ENCODE measurements around the gene DMRT2.

DNA sequence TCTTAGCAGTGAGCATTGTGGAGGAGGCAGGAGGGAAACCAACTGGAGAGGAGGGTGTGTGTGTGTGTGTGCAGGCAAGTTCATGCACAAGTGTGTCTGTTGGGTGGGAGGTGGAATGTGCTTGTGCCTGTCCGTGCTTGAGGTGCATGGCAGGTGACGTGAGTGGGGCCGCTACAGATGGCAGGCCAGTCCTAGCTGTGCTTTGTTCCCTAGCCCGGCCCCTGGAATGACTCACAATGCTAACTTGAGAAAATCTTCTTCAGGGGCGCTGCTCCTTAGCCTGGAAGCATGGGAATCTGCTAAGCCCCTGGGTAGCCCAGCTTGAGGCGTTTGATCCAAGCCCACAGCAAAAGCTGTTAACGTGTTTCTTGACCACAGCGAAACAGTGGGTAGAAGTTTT lies 25.0 kb upstream of the DMRT2 start:
- TF ChIP-seq, protein P1, sequence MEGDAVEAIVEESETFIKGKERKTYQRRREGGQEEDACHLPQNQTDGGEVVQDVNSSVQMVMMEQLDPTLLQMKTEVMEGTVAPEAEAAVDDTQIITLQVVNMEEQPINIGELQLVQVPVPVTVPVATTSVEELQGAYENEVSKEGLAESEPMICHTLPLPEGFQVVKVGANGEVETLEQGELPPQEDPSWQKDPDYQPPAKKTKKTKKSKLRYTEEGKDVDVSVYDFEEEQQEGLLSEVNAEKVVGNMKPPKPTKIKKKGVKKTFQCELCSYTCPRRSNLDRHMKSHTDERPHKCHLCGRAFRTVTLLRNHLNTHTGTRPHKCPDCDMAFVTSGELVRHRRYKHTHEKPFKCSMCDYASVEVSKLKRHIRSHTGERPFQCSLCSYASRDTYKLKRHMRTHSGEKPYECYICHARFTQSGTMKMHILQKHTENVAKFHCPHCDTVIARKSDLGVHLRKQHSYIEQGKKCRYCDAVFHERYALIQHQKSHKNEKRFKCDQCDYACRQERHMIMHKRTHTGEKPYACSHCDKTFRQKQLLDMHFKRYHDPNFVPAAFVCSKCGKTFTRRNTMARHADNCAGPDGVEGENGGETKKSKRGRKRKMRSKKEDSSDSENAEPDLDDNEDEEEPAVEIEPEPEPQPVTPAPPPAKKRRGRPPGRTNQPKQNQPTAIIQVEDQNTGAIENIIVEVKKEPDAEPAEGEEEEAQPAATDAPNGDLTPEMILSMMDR (conservative IDR thresholded peaks at IDR 0.05; ENCODE audit: low read length), result no peak
- no peak for TF ChIP-seq EZH2phosphoT487 (IDR thresholded peaks at IDR 0.05; ENCODE audit: borderline replicate concordance, low read depth, low read length)

Data from OCI-LY7 (cell line).